ENCODE results near the gene NBAS.

The NBAS gene

GRCh38 chr2:15159206-15159605 is 401.9 kb downstream of the NBAS start:
- TF ChIP-seq, protein P1, sequence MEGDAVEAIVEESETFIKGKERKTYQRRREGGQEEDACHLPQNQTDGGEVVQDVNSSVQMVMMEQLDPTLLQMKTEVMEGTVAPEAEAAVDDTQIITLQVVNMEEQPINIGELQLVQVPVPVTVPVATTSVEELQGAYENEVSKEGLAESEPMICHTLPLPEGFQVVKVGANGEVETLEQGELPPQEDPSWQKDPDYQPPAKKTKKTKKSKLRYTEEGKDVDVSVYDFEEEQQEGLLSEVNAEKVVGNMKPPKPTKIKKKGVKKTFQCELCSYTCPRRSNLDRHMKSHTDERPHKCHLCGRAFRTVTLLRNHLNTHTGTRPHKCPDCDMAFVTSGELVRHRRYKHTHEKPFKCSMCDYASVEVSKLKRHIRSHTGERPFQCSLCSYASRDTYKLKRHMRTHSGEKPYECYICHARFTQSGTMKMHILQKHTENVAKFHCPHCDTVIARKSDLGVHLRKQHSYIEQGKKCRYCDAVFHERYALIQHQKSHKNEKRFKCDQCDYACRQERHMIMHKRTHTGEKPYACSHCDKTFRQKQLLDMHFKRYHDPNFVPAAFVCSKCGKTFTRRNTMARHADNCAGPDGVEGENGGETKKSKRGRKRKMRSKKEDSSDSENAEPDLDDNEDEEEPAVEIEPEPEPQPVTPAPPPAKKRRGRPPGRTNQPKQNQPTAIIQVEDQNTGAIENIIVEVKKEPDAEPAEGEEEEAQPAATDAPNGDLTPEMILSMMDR (IDR thresholded peaks at IDR 0.05; ENCODE audit: low read depth, low read length, missing control alignments), result no peak
- no peak overlapping the region for H3K4me3 ChIP-seq (ENCODE audit: low read depth, low read length)
- DNase-seq (ENCODE audit: low read depth), result no peak
- in situ Hi-C loops (cut with HindIII; ENCODE audit: low sequenced_read_pairs), result no loop called here

DNA sequence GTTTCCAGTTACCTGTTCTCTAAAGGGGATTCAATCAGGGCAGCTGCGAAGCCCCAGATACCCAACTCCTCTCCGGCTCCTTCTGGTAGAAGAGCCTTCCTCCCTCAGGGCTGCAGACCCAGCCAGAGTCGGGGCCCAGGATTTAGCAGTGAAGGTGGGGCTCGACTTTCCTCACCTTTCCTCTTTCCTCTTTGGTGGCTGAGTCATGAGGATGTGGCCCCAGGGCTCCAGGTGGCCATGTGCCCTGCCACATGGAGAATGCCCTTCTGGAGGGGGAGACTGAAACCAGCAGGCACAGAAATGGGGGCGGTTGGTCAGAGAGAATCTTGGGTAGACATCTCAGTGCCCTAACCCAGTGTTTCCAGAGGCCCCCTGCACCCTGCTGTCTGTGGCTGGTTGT is 402.6 kb downstream of the NBAS start:
- TF ChIP-seq, protein P1 (IDR thresholded peaks at IDR 0.05; ENCODE audit: low read depth, low read length, missing control alignments), result no peak
- H3K4me3 ChIP-seq (ENCODE audit: low read depth, low read length), result no peak overlapping the region
- in situ Hi-C loops (cut with HindIII; ENCODE audit: low sequenced_read_pairs), result no loop called here
- DNase-seq (ENCODE audit: low read depth), result no peak

GRCh38 chr2:15158100-15158499 is 403.0 kb downstream of the NBAS start:
- DNase-seq (ENCODE audit: low read depth), result no peak
- H3K4me3 ChIP-seq (ENCODE audit: low read depth, low read length), result no peak overlapping the region
- in situ Hi-C loops (cut with HindIII; ENCODE audit: low sequenced_read_pairs), result no loop called here
- TF ChIP-seq, protein P1 (IDR thresholded peaks at IDR 0.05; ENCODE audit: low read depth, low read length, missing control alignments), result no peak

GRCh38 chr2:15155959-15156574 is 405.1 kb downstream of the NBAS start:
- TF ChIP-seq, protein P1 (IDR thresholded peaks at IDR 0.05; ENCODE audit: low read depth, low read length, missing control alignments), result no peak
- no peak for DNase-seq (ENCODE audit: low read depth)
- in situ Hi-C loops (cut with HindIII; ENCODE audit: low sequenced_read_pairs), result no loop called here
- H3K4me3 ChIP-seq (ENCODE audit: low read depth, low read length), result no peak overlapping the region

DNA sequence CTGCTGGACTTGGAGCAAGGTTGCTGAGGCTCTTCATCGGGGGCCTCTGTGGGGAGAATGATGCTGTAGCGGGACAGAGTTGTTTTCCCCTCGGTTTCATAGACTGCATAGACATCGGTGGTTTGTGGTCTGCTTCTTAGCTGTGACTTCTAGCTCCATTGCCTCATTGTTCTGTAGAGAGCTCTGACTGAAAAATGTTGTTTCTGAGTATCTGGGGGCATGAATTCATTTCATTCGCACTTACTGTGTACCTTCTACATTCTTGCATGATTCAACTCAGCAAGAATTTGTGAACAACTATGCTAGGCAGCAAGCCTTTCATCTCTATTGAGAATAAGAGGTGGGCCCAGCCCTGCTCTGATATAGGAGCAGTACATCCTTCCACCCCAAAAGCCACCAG is 406.8 kb downstream of the NBAS start:
- DNase-seq (ENCODE audit: low read depth), result no peak
- in situ Hi-C loops (cut with HindIII; ENCODE audit: low sequenced_read_pairs), result no loop called here
- TF ChIP-seq, protein P1 (IDR thresholded peaks at IDR 0.05; ENCODE audit: low read depth, low read length, missing control alignments), result no peak
- H3K4me3 ChIP-seq (ENCODE audit: low read depth, low read length), result no peak overlapping the region

- no peak for DNase-seq (ENCODE audit: low read depth)
- in situ Hi-C loops (cut with HindIII; ENCODE audit: low sequenced_read_pairs), result no loop called here
- H3K4me3 ChIP-seq (ENCODE audit: low read depth, low read length), result no peak overlapping the region
- TF ChIP-seq, protein P1 (IDR thresholded peaks at IDR 0.05; ENCODE audit: low read depth, low read length, missing control alignments), result no peak
Measured at GRCh38 chr2:15152382-15152781, 408.8 kb downstream of the NBAS start.
